Measurements from ENCODE around the gene TNRC6C. TPM values are rescaled to one million over a fixed set of nuclear protein-coding genes. Genes with fewer than 3 reads are reported as not detected.

TNRC6C gene
- total and polyA plus RNA-seq, 2 of the 13 experiments (the other 11 are each of a cell fraction or from before 2014, with no cell fraction given): 0.66 to 4.9 TPM

- TF ChIP-seq UBTF (CRISPR knock-in tag; IDR thresholded peaks at IDR 0.05): peak; percentile 50; the same call in 1 of the 2 replicates
- 0 out of 2 replicates have a peak, but pooled peaks have one; percentile 14 for TF ChIP-seq ARID5B (CRISPR knock-in tag; IDR thresholded peaks at IDR 0.05)
- no peak for TF ChIP-seq NR0B2 (CRISPR knock-in tag; IDR thresholded peaks at IDR 0.05)
- TF ChIP-seq KAT2B (IDR thresholded peaks at IDR 0.05; ENCODE audit: borderline replicate concordance, low read depth, low read length): no peak
- TF ChIP-seq MLXIP (CRISPR knock-in tag; IDR thresholded peaks at IDR 0.05; ENCODE audit: borderline replicate concordance): no peak
- no peak for TF ChIP-seq PAWR (CRISPR knock-in tag; IDR thresholded peaks at IDR 0.05; ENCODE audit: borderline replicate concordance)
- TF ChIP-seq TMF1 (CRISPR knock-in tag; IDR thresholded peaks at IDR 0.05; ENCODE audit: low read depth): no peak
- peak; percentile 11; the same call in 1 of the 2 replicates for TF ChIP-seq ZMYM4 (CRISPR knock-in tag; IDR thresholded peaks at IDR 0.05)
These were observed 189.9 kb downstream of the TNRC6C start (continued) for GRCh38 chr17:78148286-78149016.
